Activated CD8-positive, alpha-beta memory T cell treated with anti-CD3 and anti-CD28 coated beads for 4 hours (primary cell): ENCODE measurements around the gene RWDD4.

ENCODE experiments used
- DNase-seq, 2 donors: peaks; one replicate each; pipeline ENCODE4 v3.0.0-alpha.2; 2020; ENCODE audit warnings: low read depth in 2 of 2

Gene RWDD4

DNA sequence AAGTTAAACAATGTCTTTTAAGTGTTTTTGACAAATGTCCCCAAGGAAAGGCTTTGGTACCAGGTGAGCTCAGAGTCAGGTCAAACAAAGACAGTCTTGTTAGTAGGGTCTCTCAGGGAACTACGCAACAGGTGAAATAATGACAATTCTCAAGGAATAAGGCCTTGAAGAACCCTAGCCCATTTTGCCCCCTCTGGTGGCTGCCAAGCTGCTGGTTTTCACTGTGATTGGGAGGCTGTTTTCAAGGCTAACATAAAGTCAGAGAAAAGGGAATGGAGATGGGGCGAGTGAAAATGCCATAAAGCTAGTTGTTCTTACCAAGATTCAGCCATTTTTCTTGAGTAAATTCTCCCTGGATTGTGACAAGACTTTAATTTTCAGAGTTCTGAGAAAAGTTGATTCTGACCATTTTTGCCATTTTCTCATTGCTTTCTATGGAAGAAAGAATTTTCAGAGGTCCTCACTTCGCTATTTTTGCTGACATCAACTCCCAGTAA lies 58.7 kb downstream of the RWDD4 start:
- no peak for DNase-seq

DNA sequence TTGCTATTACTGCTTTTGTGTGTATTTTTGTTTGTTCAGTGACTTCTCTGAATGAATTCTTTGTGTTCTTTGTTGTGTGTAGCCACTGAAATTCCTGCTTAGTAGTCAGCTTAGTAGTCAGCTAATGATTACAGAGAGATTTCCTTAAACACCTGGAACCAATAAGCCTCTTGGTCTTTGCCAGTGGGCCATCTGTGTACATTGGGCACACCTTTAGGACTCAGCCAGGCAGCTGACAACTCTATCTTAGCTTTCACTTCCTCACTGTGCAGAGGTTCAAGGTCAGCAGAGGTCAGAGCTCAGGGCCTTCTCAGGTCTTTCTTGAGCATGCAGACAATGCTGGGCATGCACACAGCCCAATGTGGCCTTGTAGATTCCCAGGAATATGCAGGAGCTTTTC lies 59.3 kb downstream of the RWDD4 start:
- no peak for DNase-seq

DNA sequence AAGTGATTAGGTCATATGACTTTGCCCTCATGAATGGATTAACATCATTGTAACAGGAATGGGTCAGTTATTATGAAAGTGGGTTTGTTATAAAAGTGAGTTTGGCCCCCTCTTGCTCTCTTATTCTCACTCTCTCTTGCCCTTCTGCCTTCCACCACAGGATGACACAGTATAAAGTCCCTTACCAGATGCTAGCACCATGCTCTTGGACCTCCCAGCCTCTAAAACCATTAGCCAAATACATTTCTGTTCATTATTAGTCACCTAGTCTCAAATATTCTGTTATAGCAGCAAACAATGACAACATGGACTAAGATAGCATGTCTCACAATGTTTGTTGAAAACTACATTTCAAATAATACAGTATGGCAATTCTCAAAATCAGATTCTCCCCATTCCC lies 59.7 kb downstream of the RWDD4 start:
- DNase-seq: no peak

DNA sequence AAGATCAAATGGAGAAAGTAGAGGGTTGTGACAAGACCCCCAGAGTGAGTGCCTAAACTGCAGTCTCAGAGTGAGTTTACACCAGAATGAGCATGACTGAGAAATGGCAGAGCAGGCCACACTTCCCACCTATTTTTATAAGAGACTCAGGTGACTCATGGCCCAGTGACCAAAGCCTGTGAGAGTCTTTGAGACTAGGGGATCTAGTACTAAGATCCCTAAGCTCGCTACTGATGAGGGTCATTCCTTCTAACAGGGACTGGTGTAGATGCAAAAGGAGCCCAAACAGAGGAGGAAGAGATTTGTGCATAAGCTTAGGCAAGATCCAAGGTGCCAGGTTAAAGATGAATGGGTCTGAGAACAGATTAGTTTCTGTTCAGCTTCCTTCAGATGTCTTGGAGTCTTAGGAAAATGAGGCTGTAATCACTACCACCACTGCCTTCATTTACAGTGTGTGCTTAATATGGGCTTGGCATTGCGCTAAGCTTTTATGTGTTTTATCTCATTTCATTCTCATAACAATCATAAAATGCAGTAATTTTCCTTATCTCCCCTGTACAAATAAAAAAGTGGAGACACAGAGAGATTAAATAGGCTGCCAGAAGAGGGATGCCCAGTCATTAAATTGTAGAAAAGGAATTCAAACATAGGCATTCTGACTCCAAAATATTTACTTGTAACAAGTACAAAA lies 62.8 kb downstream of the RWDD4 start:
- DNase-seq: no peak

DNA sequence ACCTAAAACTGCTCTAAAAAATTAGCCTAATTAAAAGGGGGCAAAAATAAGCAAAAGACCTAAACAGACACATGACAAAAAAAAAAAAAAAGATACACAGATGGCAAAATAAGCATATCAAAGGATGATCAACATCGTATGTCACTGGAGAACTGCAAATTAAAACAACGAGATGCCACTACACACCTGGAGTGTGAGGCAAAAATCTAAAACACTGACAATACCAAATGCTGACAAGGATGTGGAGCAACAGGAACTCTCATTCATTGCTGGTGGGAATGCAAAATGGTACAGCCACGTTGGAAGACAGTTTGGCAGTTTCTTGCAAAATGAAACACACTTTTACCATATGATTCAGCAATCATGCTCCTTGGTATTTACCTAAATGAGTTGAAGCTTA lies 64.2 kb downstream of the RWDD4 start:
- no peak for DNase-seq

DNA sequence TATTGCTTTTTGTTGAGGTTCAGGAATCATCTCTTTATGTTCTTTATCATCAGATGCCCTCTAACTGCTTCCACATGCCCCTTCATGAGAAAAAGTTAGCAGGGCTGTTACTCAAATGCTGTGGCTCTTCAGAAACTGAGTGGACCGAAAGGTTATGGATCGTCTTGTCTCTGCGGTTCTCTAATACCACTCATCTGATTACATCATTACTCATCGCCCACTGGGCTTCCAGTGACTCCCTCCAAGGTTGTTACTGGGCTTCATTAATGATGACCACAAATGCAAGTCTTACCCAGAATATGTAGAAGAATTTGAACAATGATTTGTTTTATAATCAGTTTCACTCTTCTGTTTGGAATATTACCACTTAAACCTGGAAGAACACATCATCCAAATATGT lies 67.7 kb downstream of the RWDD4 start:
- DNase-seq: no peak
